ENCODE data around the gene ABCB9. TPM values are rescaled to one million over a fixed set of nuclear protein-coding genes. Genes with fewer than 3 reads are reported as not detected.
A peak's percentile ranks its signal among the peaks of the same experiment; 100 is the strongest.

The ABCB9 gene
- total RNA-seq, 6 experiments from 2014 or later = 9.2 to 11.1 (median 10.0) TPM

GRCh38 chr12:122989874-122990419, 23.7 kb upstream of the ABCB9 start:
- Mint-ChIP-seq H3K36me3 (ENCODE audit: low read depth) (no peaks in the 10 kb centered on the region), H3K9me3 (no peaks in the 10 kb centered on the region), H3K27ac (no peak overlapping the region), H3K4me1 (ENCODE audit: low read depth) (no peaks in the 10 kb centered on the region; the same call in 1 of the 2 replicates), H3K4me3 (no peak overlapping the region), H3K27me3 (ENCODE audit: insufficient read depth) (peaks cover 8% of the 10 kb centered on the region)
- TF ChIP-seq CTCF (IDR thresholded peaks at IDR 0.05) = no peak
- no peak for DNase-seq

- peak; percentile 18; the same call in 1 of the 2 replicates for TF ChIP-seq CTCF (IDR thresholded peaks at IDR 0.05)
- H3K4me1 Mint-ChIP-seq (ENCODE audit: low read depth) = peaks cover 5% of the 10 kb centered on the region; the same call in 1 of the 2 replicates
- no peaks in the 10 kb centered on the region for H3K36me3 Mint-ChIP-seq (ENCODE audit: low read depth)
- H3K9me3 Mint-ChIP-seq = no peaks in the 10 kb centered on the region
- H3K27ac Mint-ChIP-seq = no peak overlapping the region
- H3K4me3 Mint-ChIP-seq = no peak overlapping the region
- peaks cover 8% of the 10 kb centered on the region for H3K27me3 Mint-ChIP-seq (ENCODE audit: insufficient read depth)
- DNase-seq = no peak
These were observed 23.1 kb upstream of the ABCB9 start for GRCh38 chr12:122989225-122989839.

- H3K4me1 Mint-ChIP-seq (ENCODE audit: low read depth) = peaks cover 9% of the 10 kb centered on the region; the same call in 1 of the 2 replicates
- DNase-seq = no peak
- no peaks in the 10 kb centered on the region for H3K9me3 Mint-ChIP-seq
- no peak for TF ChIP-seq CTCF (IDR thresholded peaks at IDR 0.05)
- H3K27me3 Mint-ChIP-seq (ENCODE audit: insufficient read depth) = peaks cover 8% of the 10 kb centered on the region
- no peaks in the 10 kb centered on the region for H3K36me3 Mint-ChIP-seq (ENCODE audit: low read depth)
- H3K27ac Mint-ChIP-seq = no peak overlapping the region
- no peak overlapping the region for H3K4me3 Mint-ChIP-seq
These were observed 22.4 kb upstream of the ABCB9 start for GRCh38 chr12:122988612-122989212.

GRCh38 chr12:122988036-122988435, 21.8 kb upstream of the ABCB9 start:
- no peak for DNase-seq
- Mint-ChIP-seq H3K4me3 (no peak overlapping the region), H3K27me3 (ENCODE audit: insufficient read depth) (peaks cover 8% of the 10 kb centered on the region), H3K4me1 (ENCODE audit: low read depth) (peaks cover 16% of the 10 kb centered on the region), H3K36me3 (ENCODE audit: low read depth) (no peaks in the 10 kb centered on the region), H3K9me3 (no peaks in the 10 kb centered on the region), H3K27ac (no peak overlapping the region)
- TF ChIP-seq CTCF (IDR thresholded peaks at IDR 0.05) = no peak

GRCh38 chr12:122987086-122987951, 21.1 kb upstream of the ABCB9 start:
- no peak for TF ChIP-seq CTCF (IDR thresholded peaks at IDR 0.05)
- peaks cover 5% of the 10 kb centered on the region for H3K27me3 Mint-ChIP-seq (ENCODE audit: insufficient read depth)
- peaks cover 21% of the 10 kb centered on the region for H3K4me1 Mint-ChIP-seq (ENCODE audit: low read depth)
- no peaks in the 10 kb centered on the region for H3K9me3 Mint-ChIP-seq
- DNase-seq = no peak
- no peak overlapping the region for H3K4me3 Mint-ChIP-seq
- no peak overlapping the region for H3K27ac Mint-ChIP-seq
- no peaks in the 10 kb centered on the region for H3K36me3 Mint-ChIP-seq (ENCODE audit: low read depth)

Data from HFFc6 (cell line).